ENCODE results near the gene HSD11B2. TPM values are rescaled to one million over a fixed set of nuclear protein-coding genes. Genes with fewer than 3 reads are reported as not detected.

HSD11B2 gene
- total and polyA plus RNA-seq, 2 of the 8 experiments (the other 6 are each of a cell fraction or from before 2014, with no cell fraction given) = 28.7 to 32.9 TPM

Small RNA genes lying within 50 kb of the gene (small RNA-seq; reads per million reads assigned to genes)
- gene RNU1-123P (ENCODE audit: insufficient read depth) = not detected

Other genes starting within 250 kb of the HSD11B2 start
- gene MATCAP1, start 247.2 kb upstream of the HSD11B2 start, total RNA-seq (2021; fragmentation: NEBNext Ultra II Directional; extraction: Animal tissue kit (Norgen Biotek cat#: 25700)) = 22.9 and 23.1 TPM in 2 replicates
- gene MATCAP1, start 247.2 kb upstream of the HSD11B2 start, polyA plus RNA-seq (2011; rRNA removed) = 27.5 and 38.0 TPM in 2 replicates
- 1.3 and 1.7 TPM in 2 replicates for gene EXOC3L1, start 241.0 kb upstream of the HSD11B2 start, total RNA-seq (2021; fragmentation: NEBNext Ultra II Directional; extraction: Animal tissue kit (Norgen Biotek cat#: 25700))
- gene EXOC3L1, start 241.0 kb upstream of the HSD11B2 start, polyA plus RNA-seq (2011; rRNA removed) = 1.3 and 2.1 TPM in 2 replicates
- gene E2F4, start 239.0 kb upstream of the HSD11B2 start, total RNA-seq (2021; fragmentation: NEBNext Ultra II Directional; extraction: Animal tissue kit (Norgen Biotek cat#: 25700)) = 78.0 and 79.9 TPM in 2 replicates
- gene E2F4, start 239.0 kb upstream of the HSD11B2 start, polyA plus RNA-seq (2011; rRNA removed) = 157 and 194 TPM in 2 replicates
- gene ELMO3, start 232.0 kb upstream of the HSD11B2 start, total RNA-seq (2021; fragmentation: NEBNext Ultra II Directional; extraction: Animal tissue kit (Norgen Biotek cat#: 25700)) = 9.2 and 9.6 TPM in 2 replicates
- gene ELMO3, start 232.0 kb upstream of the HSD11B2 start, polyA plus RNA-seq (2011; rRNA removed) = 10.9 and 14.4 TPM in 2 replicates
- gene TMEM208, start 204.0 kb upstream of the HSD11B2 start, total RNA-seq (2021; fragmentation: NEBNext Ultra II Directional; extraction: Animal tissue kit (Norgen Biotek cat#: 25700)) = 37.7 and 37.9 TPM in 2 replicates
- 93.9 and 100.0 TPM in 2 replicates for gene TMEM208, start 204.0 kb upstream of the HSD11B2 start, polyA plus RNA-seq (2011; rRNA removed)
- 55.4 and 60.7 TPM in 2 replicates for gene FHOD1, start 183.6 kb upstream of the HSD11B2 start, total RNA-seq (2021; fragmentation: NEBNext Ultra II Directional; extraction: Animal tissue kit (Norgen Biotek cat#: 25700))
- gene FHOD1, start 183.6 kb upstream of the HSD11B2 start, polyA plus RNA-seq (2011; rRNA removed) = 31.3 and 49.1 TPM in 2 replicates
- 7.9 and 8.5 TPM in 2 replicates for gene SLC9A5, start 182.1 kb upstream of the HSD11B2 start, total RNA-seq (2021; fragmentation: NEBNext Ultra II Directional; extraction: Animal tissue kit (Norgen Biotek cat#: 25700))
- gene SLC9A5, start 182.1 kb upstream of the HSD11B2 start, polyA plus RNA-seq (2011; rRNA removed) = 8.6 and 11.6 TPM in 2 replicates
- gene PLEKHG4, start 151.6 kb upstream of the HSD11B2 start, total RNA-seq (2021; fragmentation: NEBNext Ultra II Directional; extraction: Animal tissue kit (Norgen Biotek cat#: 25700)) = 7.4 and 7.7 TPM in 2 replicates
- 11.1 and 19.8 TPM in 2 replicates for gene PLEKHG4, start 151.6 kb upstream of the HSD11B2 start, polyA plus RNA-seq (2011; rRNA removed)
- gene KCTD19, start 104.4 kb upstream of the HSD11B2 start, total RNA-seq (2021; fragmentation: NEBNext Ultra II Directional; extraction: Animal tissue kit (Norgen Biotek cat#: 25700)) = 0.06 and 0.63 TPM in 2 replicates
- 0.24 and 0.47 TPM in 2 replicates for gene KCTD19, start 104.4 kb upstream of the HSD11B2 start, polyA plus RNA-seq (2011; rRNA removed)
- gene LRRC36, start 104.3 kb upstream of the HSD11B2 start, total RNA-seq (2021; fragmentation: NEBNext Ultra II Directional; extraction: Animal tissue kit (Norgen Biotek cat#: 25700)) = 0.44 TPM in 1 of 2 replicates, not detected in the other
- gene LRRC36, start 104.3 kb upstream of the HSD11B2 start, polyA plus RNA-seq (2011; rRNA removed) = 0.09 and 0.15 TPM in 2 replicates
- gene TPPP3, start 37.6 kb upstream of the HSD11B2 start, total RNA-seq (2021; fragmentation: NEBNext Ultra II Directional; extraction: Animal tissue kit (Norgen Biotek cat#: 25700)) = 0.61 and 1.0 TPM in 2 replicates
- 0.77 and 1.3 TPM in 2 replicates for gene TPPP3, start 37.6 kb upstream of the HSD11B2 start, polyA plus RNA-seq (2011; rRNA removed)
- gene ZDHHC1, start 14.6 kb upstream of the HSD11B2 start, total RNA-seq (2021; fragmentation: NEBNext Ultra II Directional; extraction: Animal tissue kit (Norgen Biotek cat#: 25700)) = 3.1 and 3.5 TPM in 2 replicates
- 4.9 and 7.5 TPM in 2 replicates for gene ZDHHC1, start 14.6 kb upstream of the HSD11B2 start, polyA plus RNA-seq (2011; rRNA removed)
- gene ATP6V0D1, start 50.0 kb downstream of the HSD11B2 start, total RNA-seq (2021; fragmentation: NEBNext Ultra II Directional; extraction: Animal tissue kit (Norgen Biotek cat#: 25700)) = 47.3 and 54.1 TPM in 2 replicates
- gene ATP6V0D1, start 50.0 kb downstream of the HSD11B2 start, polyA plus RNA-seq (2011; rRNA removed) = 129 and 134 TPM in 2 replicates
- gene AGRP, start 52.4 kb downstream of the HSD11B2 start, total RNA-seq (2021; fragmentation: NEBNext Ultra II Directional; extraction: Animal tissue kit (Norgen Biotek cat#: 25700)) = not detected in 2 replicates
- not detected in 2 replicates for gene AGRP, start 52.4 kb downstream of the HSD11B2 start, polyA plus RNA-seq (2011; rRNA removed)
- gene RIPOR1, start 97.7 kb downstream of the HSD11B2 start, total RNA-seq (2021; fragmentation: NEBNext Ultra II Directional; extraction: Animal tissue kit (Norgen Biotek cat#: 25700)) = 8.0 and 10.1 TPM in 2 replicates
- gene RIPOR1, start 97.7 kb downstream of the HSD11B2 start, polyA plus RNA-seq (2011; rRNA removed) = 2.7 and 4.4 TPM in 2 replicates
- 66.0 and 67.5 TPM in 2 replicates for gene CTCF, start 131.4 kb downstream of the HSD11B2 start, total RNA-seq (2021; fragmentation: NEBNext Ultra II Directional; extraction: Animal tissue kit (Norgen Biotek cat#: 25700))
- gene CTCF, start 131.4 kb downstream of the HSD11B2 start, polyA plus RNA-seq (2011; rRNA removed) = 24.2 and 32.4 TPM in 2 replicates
- gene CARMIL2, start 214.0 kb downstream of the HSD11B2 start, total RNA-seq (2021; fragmentation: NEBNext Ultra II Directional; extraction: Animal tissue kit (Norgen Biotek cat#: 25700)) = 34.5 and 36.7 TPM in 2 replicates
- 15.7 and 29.8 TPM in 2 replicates for gene CARMIL2, start 214.0 kb downstream of the HSD11B2 start, polyA plus RNA-seq (2011; rRNA removed)
- gene ACD, start 229.1 kb downstream of the HSD11B2 start, total RNA-seq (2021; fragmentation: NEBNext Ultra II Directional; extraction: Animal tissue kit (Norgen Biotek cat#: 25700)) = 34.8 and 35.8 TPM in 2 replicates
- gene ACD, start 229.1 kb downstream of the HSD11B2 start, polyA plus RNA-seq (2011; rRNA removed) = 58.0 and 81.7 TPM in 2 replicates
- gene PARD6A, start 229.8 kb downstream of the HSD11B2 start, total RNA-seq (2021; fragmentation: NEBNext Ultra II Directional; extraction: Animal tissue kit (Norgen Biotek cat#: 25700)) = 14.4 and 15.1 TPM in 2 replicates
- 21.8 and 28.6 TPM in 2 replicates for gene PARD6A, start 229.8 kb downstream of the HSD11B2 start, polyA plus RNA-seq (2011; rRNA removed)
- 9.6 and 12.9 TPM in 2 replicates for gene ENKD1, start 235.6 kb downstream of the HSD11B2 start, total RNA-seq (2021; fragmentation: NEBNext Ultra II Directional; extraction: Animal tissue kit (Norgen Biotek cat#: 25700))
- 16.0 and 16.1 TPM in 2 replicates for gene ENKD1, start 235.6 kb downstream of the HSD11B2 start, polyA plus RNA-seq (2011; rRNA removed)
- 2.0 and 2.3 TPM in 2 replicates for gene C16orf86, start 235.7 kb downstream of the HSD11B2 start, total RNA-seq (2021; fragmentation: NEBNext Ultra II Directional; extraction: Animal tissue kit (Norgen Biotek cat#: 25700))
- gene C16orf86, start 235.7 kb downstream of the HSD11B2 start, polyA plus RNA-seq (2011; rRNA removed) = 1.4 and 2.4 TPM in 2 replicates